Mammary epithelial cell (primary cell): Measurements from ENCODE around the gene LRP5.

ENCODE experiments used
- EZH2 ChIP-seq: IDR thresholded peaks from 2 replicates; pipeline ENCODE4 v1.6.1; 2012; ENCODE audit warnings: low read length, inconsistent platforms, borderline replicate concordance
- TF ChIP-seq, protein P1 (sequence below), 2 donors: IDR thresholded peaks in 1 of 2; conservative IDR thresholded peaks in 1 of 2; 2 replicates each; pipeline ENCODE4 v1.5.1; 2011 to 2012; ENCODE audit warnings: inconsistent platforms in 2 of 2, low read length in 2 of 2, mild to moderate bottlenecking in 2 of 2, control low read depth in 1 of 2, low read depth in 1 of 2; ENCODE audit not compliant: insufficient read depth in 1 of 2; ENCODE audit errors: extremely low read depth in 1 of 2

- TF ChIP-seq, protein P1, sequence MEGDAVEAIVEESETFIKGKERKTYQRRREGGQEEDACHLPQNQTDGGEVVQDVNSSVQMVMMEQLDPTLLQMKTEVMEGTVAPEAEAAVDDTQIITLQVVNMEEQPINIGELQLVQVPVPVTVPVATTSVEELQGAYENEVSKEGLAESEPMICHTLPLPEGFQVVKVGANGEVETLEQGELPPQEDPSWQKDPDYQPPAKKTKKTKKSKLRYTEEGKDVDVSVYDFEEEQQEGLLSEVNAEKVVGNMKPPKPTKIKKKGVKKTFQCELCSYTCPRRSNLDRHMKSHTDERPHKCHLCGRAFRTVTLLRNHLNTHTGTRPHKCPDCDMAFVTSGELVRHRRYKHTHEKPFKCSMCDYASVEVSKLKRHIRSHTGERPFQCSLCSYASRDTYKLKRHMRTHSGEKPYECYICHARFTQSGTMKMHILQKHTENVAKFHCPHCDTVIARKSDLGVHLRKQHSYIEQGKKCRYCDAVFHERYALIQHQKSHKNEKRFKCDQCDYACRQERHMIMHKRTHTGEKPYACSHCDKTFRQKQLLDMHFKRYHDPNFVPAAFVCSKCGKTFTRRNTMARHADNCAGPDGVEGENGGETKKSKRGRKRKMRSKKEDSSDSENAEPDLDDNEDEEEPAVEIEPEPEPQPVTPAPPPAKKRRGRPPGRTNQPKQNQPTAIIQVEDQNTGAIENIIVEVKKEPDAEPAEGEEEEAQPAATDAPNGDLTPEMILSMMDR (conservative IDR thresholded peaks at IDR 0.05 in 1 of 2, IDR thresholded peaks at IDR 0.05 in 1 of 2; ENCODE audit: extremely low read depth in 1 of 2, insufficient read depth in 1 of 2, low read depth in 1 of 2, low read length in 2 of 2) = no peak
- TF ChIP-seq EZH2 = no peak
These were observed 69.3 kb downstream of the LRP5 start for GRCh38 chr11:68381716-68382115.
